ENCODE data around the gene EXOC4.

DNA sequence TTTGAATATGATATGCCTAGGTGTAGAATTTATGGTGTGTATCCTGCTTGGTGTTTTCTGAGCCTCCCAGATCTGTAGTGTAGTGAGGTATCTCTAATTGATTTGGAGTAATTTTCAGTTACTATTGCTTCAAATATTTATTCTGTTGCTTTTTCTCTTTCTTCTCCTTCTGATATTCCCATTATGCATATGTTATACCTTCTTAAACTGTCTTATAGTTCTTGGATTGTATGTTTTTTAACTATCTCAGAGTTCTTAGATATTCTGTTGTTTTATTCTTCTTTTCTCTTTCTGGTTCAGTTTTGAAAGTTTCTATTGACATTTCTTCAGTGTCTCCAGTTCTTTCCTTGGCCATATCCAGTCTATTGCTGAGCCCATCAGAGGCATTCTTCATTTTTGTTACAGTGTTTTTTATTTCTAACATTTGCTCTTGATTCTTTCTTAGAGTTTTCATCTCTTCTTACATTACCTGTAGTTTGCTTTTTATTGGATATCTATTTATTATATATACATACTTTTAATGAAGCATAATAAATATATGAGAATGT is 668.8 kb downstream of the EXOC4 start:
- TF ChIP-seq, protein P1, sequence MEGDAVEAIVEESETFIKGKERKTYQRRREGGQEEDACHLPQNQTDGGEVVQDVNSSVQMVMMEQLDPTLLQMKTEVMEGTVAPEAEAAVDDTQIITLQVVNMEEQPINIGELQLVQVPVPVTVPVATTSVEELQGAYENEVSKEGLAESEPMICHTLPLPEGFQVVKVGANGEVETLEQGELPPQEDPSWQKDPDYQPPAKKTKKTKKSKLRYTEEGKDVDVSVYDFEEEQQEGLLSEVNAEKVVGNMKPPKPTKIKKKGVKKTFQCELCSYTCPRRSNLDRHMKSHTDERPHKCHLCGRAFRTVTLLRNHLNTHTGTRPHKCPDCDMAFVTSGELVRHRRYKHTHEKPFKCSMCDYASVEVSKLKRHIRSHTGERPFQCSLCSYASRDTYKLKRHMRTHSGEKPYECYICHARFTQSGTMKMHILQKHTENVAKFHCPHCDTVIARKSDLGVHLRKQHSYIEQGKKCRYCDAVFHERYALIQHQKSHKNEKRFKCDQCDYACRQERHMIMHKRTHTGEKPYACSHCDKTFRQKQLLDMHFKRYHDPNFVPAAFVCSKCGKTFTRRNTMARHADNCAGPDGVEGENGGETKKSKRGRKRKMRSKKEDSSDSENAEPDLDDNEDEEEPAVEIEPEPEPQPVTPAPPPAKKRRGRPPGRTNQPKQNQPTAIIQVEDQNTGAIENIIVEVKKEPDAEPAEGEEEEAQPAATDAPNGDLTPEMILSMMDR (conservative IDR thresholded peaks at IDR 0.05): no peak
- no peak for TF ChIP-seq ZFX (IDR thresholded peaks at IDR 0.05)
